Hematopoietic multipotent progenitor cell treated with erythropoietin and hydrocortisone succinate and interleukin-3 and kit ligand, for 4 days (in vitro differentiated cells): Measurements from ENCODE around the gene ODF2.

Experiments used
- DNase-seq: peaks from one replicate; pipeline ENCODE4 v3.0.0-alpha.2; 2015

Gene ODF2

GRCh38 chr9:128532581-128532980 lies 76.8 kb downstream of the ODF2 start:
- DNase-seq = no peak

- peak; percentile 21 for DNase-seq
Observed at GRCh38 chr9:128540634-128541360, 85.0 kb downstream of the ODF2 start.

GRCh38 chr9:128546504-128546903 lies 90.7 kb downstream of the ODF2 start:
- no peak for DNase-seq

GRCh38 chr9:128548876-128549275 lies 93.1 kb downstream of the ODF2 start:
- no peak for DNase-seq

- DNase-seq = no peak
Observed at GRCh38 chr9:128550226-128550625, 94.4 kb downstream of the ODF2 start.
